ENCODE data around the gene MRPS18A.

- TF ChIP-seq, protein P1, sequence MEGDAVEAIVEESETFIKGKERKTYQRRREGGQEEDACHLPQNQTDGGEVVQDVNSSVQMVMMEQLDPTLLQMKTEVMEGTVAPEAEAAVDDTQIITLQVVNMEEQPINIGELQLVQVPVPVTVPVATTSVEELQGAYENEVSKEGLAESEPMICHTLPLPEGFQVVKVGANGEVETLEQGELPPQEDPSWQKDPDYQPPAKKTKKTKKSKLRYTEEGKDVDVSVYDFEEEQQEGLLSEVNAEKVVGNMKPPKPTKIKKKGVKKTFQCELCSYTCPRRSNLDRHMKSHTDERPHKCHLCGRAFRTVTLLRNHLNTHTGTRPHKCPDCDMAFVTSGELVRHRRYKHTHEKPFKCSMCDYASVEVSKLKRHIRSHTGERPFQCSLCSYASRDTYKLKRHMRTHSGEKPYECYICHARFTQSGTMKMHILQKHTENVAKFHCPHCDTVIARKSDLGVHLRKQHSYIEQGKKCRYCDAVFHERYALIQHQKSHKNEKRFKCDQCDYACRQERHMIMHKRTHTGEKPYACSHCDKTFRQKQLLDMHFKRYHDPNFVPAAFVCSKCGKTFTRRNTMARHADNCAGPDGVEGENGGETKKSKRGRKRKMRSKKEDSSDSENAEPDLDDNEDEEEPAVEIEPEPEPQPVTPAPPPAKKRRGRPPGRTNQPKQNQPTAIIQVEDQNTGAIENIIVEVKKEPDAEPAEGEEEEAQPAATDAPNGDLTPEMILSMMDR (IDR thresholded peaks at IDR 0.05), result no peak
- TF ChIP-seq EZH2 (IDR thresholded peaks at IDR 0.05; ENCODE audit: borderline replicate concordance, insufficient read depth, low read depth, low read length, poor library complexity, severe bottlenecking), result no peak
These were observed 51.9 kb downstream of the MRPS18A start, which contains the start of gene MAD2L1BP for GRCh38 chr6:43635387-43636307.

Measured in B cell (primary cell).